Spleen (tissue), 11 donors: ENCODE results near the gene ACOT6. TPM values are rescaled to one million over a fixed set of nuclear protein-coding genes. Genes with fewer than 3 reads are reported as not detected.
"Not testable (repeated sequence)": the region's sequence is repeated elsewhere in the genome, so short reads cannot be mapped to it uniquely, and the experiment has no call there.

Source experiments
- DNase-seq: peaks from one replicate; pipeline ENCODE4 v3.0.0-alpha.2; 2020
- H3K27ac ChIP-seq, 8 donors: fragments of 200-600 bp; sonication (generic) in 7 of 8; 1 replicate in 4 of 8; 2 replicates in 4 of 8; pipeline versions ENCODE4 v1.5.0 to v1.8.0; 2016 to 2021; ENCODE audit warnings: inconsistent platforms in 4 of 8, mild to moderate bottlenecking in 4 of 8, moderate library complexity in 1 of 8
- H3K27me3 ChIP-seq, 7 donors: fragments of 200-600 bp; sonication (generic) in 6 of 7; replicated peaks in 1 of 7; 1 replicate in 4 of 7; 2 replicates in 3 of 7; pipeline versions ENCODE4 v1.5.0 to v1.8.0; 2016 to 2021; ENCODE audit warnings: inconsistent platforms in 3 of 7, mild to moderate bottlenecking in 1 of 7
- H3K36me3 ChIP-seq, 6 donors: fragments of 200-600 bp; sonication (generic) in 5 of 6; 1 replicate in 4 of 6; 2 replicates in 2 of 6; pipeline versions ENCODE4 v1.5.0 to v1.8.0; 2016 to 2021; ENCODE audit warnings: inconsistent platforms in 2 of 6
- H3K4me1 ChIP-seq, 6 donors: fragments of 200-600 bp; sonication (generic) in 5 of 6; 1 replicate in 3 of 6; 2 replicates in 3 of 6; pipeline versions ENCODE4 v1.5.0 to v1.8.0; 2016 to 2021; ENCODE audit warnings: inconsistent platforms in 3 of 6
- H3K4me3 ChIP-seq, 8 donors: fragments of 200-600 bp; sonication (generic) in 7 of 8; 1 replicate in 4 of 8; 2 replicates in 4 of 8; pipeline versions ENCODE4 v1.5.0 to v1.8.0; 2016 to 2021; ENCODE audit warnings: inconsistent platforms in 4 of 8, mild to moderate bottlenecking in 4 of 8, moderate library complexity in 2 of 8
- H3K9me3 ChIP-seq, 8 donors: fragments of 200-600 bp; sonication (generic) in 7 of 8; 1 replicate in 4 of 8; 2 replicates in 4 of 8; pipeline versions ENCODE4 v1.5.0 to v1.8.0; 2016 to 2021; ENCODE audit warnings: inconsistent platforms in 4 of 8
- CTCF ChIP-seq, 11 experiments: fragments of 200-600 bp in 7 of 11; fragments of 450-650 bp in 4 of 11; sonication (generic) in 4 of 11; IDR thresholded peaks in 8 of 11; conservative IDR thresholded peaks in 3 of 11; 1 replicate in 7 of 11; 2 replicates in 4 of 11; pipeline versions ENCODE4 v1.4.0 to v1.8.0; 2016 to 2021; ENCODE audit warnings: antibody characterized with exemption in 11 of 11, inconsistent platforms in 4 of 11, mild to moderate bottlenecking in 1 of 11
- POLR2A ChIP-seq, 3 donors: fragments of 450-650 bp; IDR thresholded peaks; one replicate each; pipeline ENCODE4 v1.5.1; 2017; ENCODE audit warnings: antibody characterized with exemption in 3 of 3, mild to moderate bottlenecking in 1 of 3
- POLR2AphosphoS5 ChIP-seq, 3 donors: sonication (generic); formaldehyde crosslinking; IDR thresholded peaks; one replicate each; pipeline ENCODE4 v1.5.1; 2017; ENCODE audit warnings: antibody characterized with exemption in 3 of 3
- WGBS, 5 donors: extraction: QIAGEN DNeasy Blood & Tissue Kit in 3 of 5; methylation state at CpG; one replicate each; pipeline versions ENCODE4 v1.1.5 to v1.1.7; 2013 to 2018; 5-methylcytosine and 5-hydroxymethylcytosine counted together
- intact Hi-C: fragments of 100-400 bp; cut with DNase I; formaldehyde crosslinking; loops from one replicate; pipeline ENCODE4 v1.15.0; 2023; ENCODE audit warnings: low total_unique reads
- polyA plus RNA-seq, 3 donors: library from polyadenylated mRNA; stranded (reverse); fragments of 200-250 nt; gene quantifications; one replicate each; pipeline ENCODE4 v1.2.1, GENCODE V29; 2013
- total RNA-seq, 7 donors: library from RNA; depleted of rRNA in 3 of 7; stranded (reverse); fragments of >200 nt in 3 of 7; fragmentation: NEBNext Ultra II Directional in 4 of 7; extraction: Animal tissue kit (Norgen Biotek cat#: 25700) in 4 of 7; gene quantifications; one replicate each; pipeline versions ENCODE4 v1.1.0 to v1.2.1, GENCODE V29; 2016 to 2021
- donor health status: healthy with polysubstance abuse.
- donor health status: DM: no; HTN: no; CAD: no; lungs with moderate emphysema.
- donor health status: DM: no; HTN: no; CAD: no.
- donor health status: Bipolar disorder and iron deficiency.
- donor health status: healthy.
- donor health status: DM: no; HTN: no; CAD: no.
- donor health status: DM: yes; HTN: yes; CAD: no.

ACOT6 gene
- total and polyA plus RNA-seq, 10 donors = not detected

- intact Hi-C loops = no loop called here
- TF ChIP-seq CTCF (IDR thresholded peaks at IDR 0.05 in 8 of 11, conservative IDR thresholded peaks at IDR 0.05 in 3 of 11) (peak in 4 of 11 experiments; percentile 18 to 36 (median 19)), POLR2A (IDR thresholded peaks at IDR 0.05) (peak in 1 of 3 donors; percentile 56), POLR2AphosphoS5 (IDR thresholded peaks at IDR 0.05) (peak; percentile 91 to 92 (median 92))
- 0 to 1% (median 1%) methylated on average over 39 to 43 of the region's 43 CpGs for WGBS, 5 donors
- peak within 1 kb of the TSS; percentile 70 to 85 (median 76) for H3K4me3 ChIP-seq
- peaks cover 10 to 23% (median 19%) of the 10 kb centered on the region in 6 donors for H3K4me1 ChIP-seq
- peak within 1 kb of the TSS; percentile 51 to 90 (median 85) for H3K27ac ChIP-seq
- peak; percentile 98 for DNase-seq
- no peaks in the 10 kb centered on the region for H3K36me3 ChIP-seq
- no peaks in the 10 kb centered on the region for H3K27me3 ChIP-seq
- no peaks in the 10 kb centered on the region for H3K9me3 ChIP-seq
Measured at GRCh38 chr14:73644531-73645247, 32.4 kb downstream of the ACOT6 start, which contains the start of gene DNAL1. TSS of gene DNAL1 (plus strand) at chr14:73644986. CDS start at chr14:73645040, 54 bp downstream.

- peak overlapping the region; percentile 51 to 90 (median 85) for H3K27ac ChIP-seq
- no peak for DNase-seq
Measured at GRCh38 chr14:73645248-73645610, 32.9 kb downstream of the ACOT6 start.

GRCh38 chr14:73651005-73651404, 38.7 kb downstream of the ACOT6 start:
- peaks cover 0 to 21% (median 0%) of the 10 kb centered on the region in 6 donors for H3K36me3 ChIP-seq
- H3K27ac ChIP-seq = no peak overlapping the region
- H3K27me3 ChIP-seq = no peaks in the 10 kb centered on the region
- H3K9me3 ChIP-seq = no peaks in the 10 kb centered on the region
- TF ChIP-seq CTCF (IDR thresholded peaks at IDR 0.05 in 8 of 11, conservative IDR thresholded peaks at IDR 0.05 in 3 of 11) (no peak), POLR2A (IDR thresholded peaks at IDR 0.05) (no peak), POLR2AphosphoS5 (IDR thresholded peaks at IDR 0.05) (no peak)
- no peak overlapping the region for H3K4me3 ChIP-seq
- H3K4me1 ChIP-seq = peaks cover 0 to 3% (median under 1%) of the 10 kb centered on the region in 6 donors
- DNase-seq = no peak
- intact Hi-C loops = no loop called here

More at GRCh38 chr14:73645248-73645610, 32.9 kb downstream of the ACOT6 start:
- H3K36me3 ChIP-seq = no peaks in the 10 kb centered on the region
- no peaks in the 10 kb centered on the region for H3K9me3 ChIP-seq
- peaks cover 10 to 23% (median 19%) of the 10 kb centered on the region in 6 donors for H3K4me1 ChIP-seq
- H3K27me3 ChIP-seq = no peaks in the 10 kb centered on the region
- 9 to 13% (median 9%) methylated on average over 7 of the region's 7 CpGs for WGBS, 5 donors
- TF ChIP-seq CTCF (IDR thresholded peaks at IDR 0.05 in 8 of 11, conservative IDR thresholded peaks at IDR 0.05 in 3 of 11) = no peak
- no peak for TF ChIP-seq POLR2A (IDR thresholded peaks at IDR 0.05)
- TF ChIP-seq POLR2AphosphoS5 (IDR thresholded peaks at IDR 0.05) = no peak
- intact Hi-C loops = no loop called here
- peak overlapping the region; percentile 70 to 85 (median 76) for H3K4me3 ChIP-seq

- no peak overlapping the region for H3K4me3 ChIP-seq
- no peaks in the 10 kb centered on the region for H3K27me3 ChIP-seq
- 95 to 97% (median 96%) methylated on average over 1 of the region's 1 CpG for WGBS, 5 donors
- no peak for DNase-seq
- H3K9me3 ChIP-seq = no peaks in the 10 kb centered on the region
- H3K4me1 ChIP-seq = no peaks in the 10 kb centered on the region
- intact Hi-C loops = no loop called here
- TF ChIP-seq POLR2AphosphoS5 (IDR thresholded peaks at IDR 0.05) (no peak), POLR2A (IDR thresholded peaks at IDR 0.05) (no peak), CTCF (IDR thresholded peaks at IDR 0.05 in 8 of 11, conservative IDR thresholded peaks at IDR 0.05 in 3 of 11) (no peak)
- peaks cover 0 to 43% (median 0%) of the 10 kb centered on the region in 6 donors for H3K36me3 ChIP-seq
- no peak overlapping the region for H3K27ac ChIP-seq
Measured at GRCh38 chr14:73655851-73656250, 43.5 kb downstream of the ACOT6 start.

- intact Hi-C loops, H3K4me1 ChIP-seq, H3K4me3 ChIP-seq, H3K27me3 ChIP-seq, H3K9me3 ChIP-seq, H3K27ac ChIP-seq, DNase-seq: not testable (repeated sequence)
- WGBS, 5 donors = 92 to 98% (median 96%) methylated on average over 11 of the region's 11 CpGs
- H3K36me3 ChIP-seq = peaks cover 0 to 36% (median 0%) of the 10 kb centered on the region in 6 donors
Measured at GRCh38 chr14:73659202-73659601, 46.9 kb downstream of the ACOT6 start.
